Stimulated activated CD4-positive, alpha-beta T cell treated with anti-CD3 and anti-CD28 coated beads, TNF-alpha, amount 100 ng/mL, for 24 hours (primary cell): ENCODE data around the gene UGT1A8.

Source experiments
- DNase-seq, 3 experiments: peaks; one replicate each; pipeline ENCODE4 v3.0.0-alpha.2; 2020; ENCODE audit warnings: low read depth in 3 of 3

The UGT1A8 gene

DNA sequence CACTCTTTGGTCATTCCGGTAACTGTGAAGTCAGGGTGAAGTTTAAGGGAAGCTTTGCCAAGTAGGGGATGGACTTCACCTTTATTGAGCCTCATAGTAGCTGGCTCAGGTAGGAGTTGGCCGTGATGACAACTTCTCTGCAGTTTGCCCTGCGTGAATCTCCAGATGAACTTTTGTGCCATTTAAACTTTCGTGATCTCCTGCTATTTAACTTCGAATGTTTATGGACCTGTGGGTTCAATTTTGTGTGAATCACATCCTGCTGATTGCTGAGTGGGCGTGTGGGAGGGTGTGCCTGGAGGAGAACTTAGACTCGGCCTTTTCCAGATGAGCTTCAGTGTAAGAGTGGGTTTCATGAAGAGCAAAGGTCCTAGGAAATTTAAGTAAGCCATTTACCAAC, 146.8 kb downstream of the UGT1A8 start:
- DNase-seq: no peak

DNA sequence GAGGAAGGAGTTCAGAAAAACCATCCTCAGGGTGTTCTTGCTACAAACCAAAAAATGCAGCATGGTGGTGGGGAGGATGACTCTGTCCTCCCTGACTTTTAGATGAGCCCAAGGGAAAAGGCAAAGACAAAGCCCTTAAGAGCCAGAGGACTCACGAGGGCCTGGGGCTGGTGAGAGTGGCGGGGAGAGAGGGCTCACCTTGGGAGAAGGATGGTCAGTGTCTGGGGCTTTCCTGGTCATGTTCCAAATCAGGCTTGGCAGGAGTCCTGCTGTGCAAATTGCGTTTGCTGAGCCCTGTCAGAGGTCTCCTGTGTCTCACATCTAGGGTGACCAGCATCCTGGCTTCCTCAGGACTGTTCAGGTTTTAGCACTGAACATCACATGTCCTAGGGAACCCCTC, 147.3 kb downstream of the UGT1A8 start:
- no peak for DNase-seq

DNA sequence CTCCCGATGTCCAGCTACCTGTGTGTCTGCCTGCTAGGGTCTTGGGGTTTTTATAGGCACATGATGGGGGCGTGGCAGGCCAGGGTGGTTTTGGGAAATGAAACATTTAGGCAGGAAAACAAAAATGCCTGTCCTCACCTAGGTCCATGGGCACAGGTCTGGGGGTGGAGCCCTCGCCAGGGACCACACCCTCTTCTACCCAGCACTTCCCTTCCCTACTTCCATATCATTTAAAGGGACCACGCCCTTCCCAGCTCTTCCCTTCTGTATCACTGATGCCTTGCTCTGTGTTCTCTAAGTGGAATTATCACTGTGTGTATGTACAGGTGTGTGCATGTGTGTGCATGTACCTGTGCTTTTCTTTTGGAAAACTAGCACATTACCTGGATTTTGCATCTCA, 149.0 kb downstream of the UGT1A8 start:
- no peak for DNase-seq

DNA sequence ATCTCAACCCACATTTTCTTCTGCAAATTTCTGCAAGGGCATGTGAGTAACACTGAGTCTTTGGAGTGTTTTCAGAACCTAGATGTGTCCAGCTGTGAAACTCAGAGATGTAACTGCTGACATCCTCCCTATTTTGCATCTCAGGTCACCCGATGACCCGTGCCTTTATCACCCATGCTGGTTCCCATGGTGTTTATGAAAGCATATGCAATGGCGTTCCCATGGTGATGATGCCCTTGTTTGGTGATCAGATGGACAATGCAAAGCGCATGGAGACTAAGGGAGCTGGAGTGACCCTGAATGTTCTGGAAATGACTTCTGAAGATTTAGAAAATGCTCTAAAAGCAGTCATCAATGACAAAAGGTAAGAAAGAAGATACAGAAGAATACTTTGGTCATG, 150.6 kb downstream of the UGT1A8 start:
- no peak for DNase-seq

DNA sequence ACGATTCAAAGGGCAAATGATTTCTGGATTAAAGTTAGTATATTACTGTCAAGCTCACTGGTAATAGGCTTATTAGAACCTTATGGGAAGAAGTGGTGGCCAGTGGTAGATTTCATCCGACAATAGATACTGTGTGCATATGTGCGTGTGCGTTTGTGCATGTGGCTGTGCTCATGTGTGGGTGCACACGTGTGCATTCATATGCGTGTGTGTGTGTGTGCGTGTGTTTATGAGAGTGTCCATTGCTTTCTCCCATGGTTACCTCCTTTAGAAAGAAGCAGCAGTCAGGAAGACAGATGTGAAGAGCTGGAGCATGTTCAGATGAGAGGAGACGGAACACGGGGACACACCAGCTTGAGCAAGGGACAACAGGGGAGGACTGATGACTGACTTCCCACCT, 151.8 kb downstream of the UGT1A8 start:
- DNase-seq: no peak

DNA sequence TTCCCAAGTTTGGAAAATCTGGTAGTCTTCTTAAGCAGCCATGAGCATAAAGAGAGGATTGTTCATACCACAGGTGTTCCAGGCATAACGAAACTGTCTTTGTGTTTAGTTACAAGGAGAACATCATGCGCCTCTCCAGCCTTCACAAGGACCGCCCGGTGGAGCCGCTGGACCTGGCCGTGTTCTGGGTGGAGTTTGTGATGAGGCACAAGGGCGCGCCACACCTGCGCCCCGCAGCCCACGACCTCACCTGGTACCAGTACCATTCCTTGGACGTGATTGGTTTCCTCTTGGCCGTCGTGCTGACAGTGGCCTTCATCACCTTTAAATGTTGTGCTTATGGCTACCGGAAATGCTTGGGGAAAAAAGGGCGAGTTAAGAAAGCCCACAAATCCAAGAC, 154.7 kb downstream of the UGT1A8 start:
- DNase-seq: no peak

DNA sequence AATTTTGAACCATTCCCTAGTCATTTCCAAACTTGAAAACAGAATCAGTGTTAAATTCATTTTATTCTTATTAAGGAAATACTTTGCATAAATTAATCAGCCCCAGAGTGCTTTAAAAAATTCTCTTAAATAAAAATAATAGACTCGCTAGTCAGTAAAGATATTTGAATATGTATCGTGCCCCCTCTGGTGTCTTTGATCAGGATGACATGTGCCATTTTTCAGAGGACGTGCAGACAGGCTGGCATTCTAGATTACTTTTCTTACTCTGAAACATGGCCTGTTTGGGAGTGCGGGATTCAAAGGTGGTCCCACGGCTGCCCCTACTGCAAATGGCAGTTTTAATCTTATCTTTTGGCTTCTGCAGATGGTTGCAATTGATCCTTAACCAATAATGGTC, 155.2 kb downstream of the UGT1A8 start:
- no peak for DNase-seq

DNA sequence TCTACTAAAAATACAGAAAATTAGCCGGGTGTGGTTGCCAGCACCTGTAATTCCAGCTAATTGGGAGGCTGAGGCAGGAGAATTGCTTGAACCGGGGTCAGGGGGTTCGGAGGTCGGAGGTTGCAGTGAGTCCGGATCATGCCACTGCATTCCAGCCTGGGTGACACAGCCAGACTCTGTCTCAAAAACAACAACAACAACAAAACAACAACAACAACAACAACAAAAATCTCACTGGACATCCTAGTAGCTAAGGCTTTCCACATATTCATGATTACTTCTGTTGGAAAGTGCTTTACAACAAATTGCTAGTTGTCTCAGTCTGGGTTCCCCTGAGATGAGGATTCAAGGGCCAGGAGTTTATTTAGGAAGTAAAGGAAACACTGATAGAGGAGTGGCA, 156.4 kb downstream of the UGT1A8 start:
- no peak for DNase-seq

DNA sequence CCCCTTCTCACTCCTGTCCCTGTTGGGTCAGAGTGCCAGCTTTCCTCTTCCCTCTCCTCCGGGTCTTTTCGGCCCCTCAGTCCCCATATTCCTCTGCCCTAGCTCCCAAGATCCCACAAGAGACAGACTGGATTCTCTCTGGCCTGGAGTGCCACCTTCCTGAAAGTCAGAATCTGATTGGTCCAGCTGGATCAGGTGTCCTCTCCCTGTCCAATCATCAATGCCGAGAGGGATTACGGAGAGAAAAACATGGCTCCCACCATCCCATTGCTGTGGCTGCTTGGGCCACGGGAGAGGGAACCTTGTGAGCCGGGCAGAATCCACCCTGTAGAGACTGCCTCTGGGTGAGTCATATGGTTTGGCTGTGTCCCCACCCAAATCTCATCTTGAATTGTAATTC, 158.0 kb downstream of the UGT1A8 start:
- DNase-seq: no peak

DNA sequence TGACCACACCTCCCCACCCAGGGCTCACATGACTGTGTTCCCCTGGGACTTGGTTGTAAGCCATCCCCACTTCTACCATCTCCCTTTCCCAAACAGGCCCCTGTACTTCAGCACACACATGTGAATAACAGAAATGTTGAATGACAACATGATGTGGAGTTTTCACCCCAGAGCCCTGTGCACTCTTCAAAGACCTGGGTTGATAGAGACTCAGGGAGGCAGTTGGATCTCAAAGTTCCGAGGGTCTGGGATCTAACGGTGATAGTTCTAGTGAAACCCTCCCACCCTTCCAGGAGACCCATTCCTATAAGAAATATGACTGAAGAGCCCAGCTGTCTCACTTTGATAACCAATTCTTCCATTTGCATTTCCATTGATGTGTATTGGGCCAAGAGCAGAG, 160.6 kb downstream of the UGT1A8 start, which contains the start of gene MROH2A:
Gene MROH2A, plus strand, starts transcription at position 301 of the 400 bp plus-strand sequence. CDS start 1,029 bp downstream, outside the sequence.
- DNase-seq: no peak

DNA sequence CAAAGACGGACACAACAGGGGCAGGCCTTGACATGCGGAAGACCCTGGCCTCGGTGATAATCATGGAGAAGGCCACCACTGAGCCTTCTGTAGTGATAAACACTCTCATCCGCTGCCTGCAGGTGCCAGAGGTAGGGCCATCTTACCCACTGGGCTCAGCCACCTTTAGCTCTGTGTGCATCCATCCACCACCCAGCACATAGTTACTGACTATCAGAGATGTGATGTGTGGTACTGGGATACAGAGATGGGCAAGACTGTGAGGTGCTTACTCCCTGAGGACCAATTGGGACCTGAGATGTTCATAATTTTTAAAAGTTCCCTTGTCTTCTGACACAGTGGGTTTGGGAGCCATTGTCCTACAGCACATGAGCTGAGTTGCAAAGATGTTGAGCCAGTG, 162.3 kb downstream of the UGT1A8 start:
- DNase-seq: no peak

DNA sequence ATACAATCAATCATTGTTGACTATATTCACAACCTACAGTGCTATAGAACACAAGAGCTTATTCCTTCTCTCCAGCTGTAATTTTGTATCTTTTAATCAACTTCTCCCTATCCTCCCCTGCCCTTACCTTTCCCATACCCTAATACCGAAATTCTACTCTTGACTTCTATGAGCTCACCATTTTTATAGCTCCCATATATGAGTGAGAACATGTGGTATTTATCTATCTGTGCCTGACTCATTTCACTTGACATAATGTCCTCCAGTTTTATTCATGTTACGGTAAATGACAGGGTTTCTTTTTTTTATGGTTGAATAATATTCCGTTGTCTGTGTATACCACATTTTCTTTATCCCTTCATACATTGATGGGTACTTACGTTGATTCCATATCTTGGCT, 163.3 kb downstream of the UGT1A8 start:
- DNase-seq: no peak

DNA sequence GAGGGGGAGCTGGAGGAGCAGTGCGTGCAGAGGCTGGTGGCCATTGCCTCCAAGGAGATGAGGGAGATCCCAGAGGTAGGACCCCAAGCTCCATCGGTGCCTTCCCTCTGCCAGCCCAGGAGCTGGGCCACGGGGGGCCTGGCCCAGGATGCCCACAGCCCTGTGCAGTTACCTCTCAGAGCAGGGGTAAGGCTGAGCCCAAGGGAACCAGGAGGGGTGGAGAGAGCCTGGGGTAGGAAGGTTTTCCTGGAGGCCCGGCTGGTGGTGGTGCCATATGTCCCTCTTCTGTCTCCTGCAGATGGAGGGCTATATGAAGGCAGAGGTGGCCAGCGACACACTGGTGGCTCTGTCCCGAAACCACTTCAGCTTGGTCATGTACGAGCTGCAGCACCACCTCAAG, 172.1 kb downstream of the UGT1A8 start:
- no peak for DNase-seq

DNA sequence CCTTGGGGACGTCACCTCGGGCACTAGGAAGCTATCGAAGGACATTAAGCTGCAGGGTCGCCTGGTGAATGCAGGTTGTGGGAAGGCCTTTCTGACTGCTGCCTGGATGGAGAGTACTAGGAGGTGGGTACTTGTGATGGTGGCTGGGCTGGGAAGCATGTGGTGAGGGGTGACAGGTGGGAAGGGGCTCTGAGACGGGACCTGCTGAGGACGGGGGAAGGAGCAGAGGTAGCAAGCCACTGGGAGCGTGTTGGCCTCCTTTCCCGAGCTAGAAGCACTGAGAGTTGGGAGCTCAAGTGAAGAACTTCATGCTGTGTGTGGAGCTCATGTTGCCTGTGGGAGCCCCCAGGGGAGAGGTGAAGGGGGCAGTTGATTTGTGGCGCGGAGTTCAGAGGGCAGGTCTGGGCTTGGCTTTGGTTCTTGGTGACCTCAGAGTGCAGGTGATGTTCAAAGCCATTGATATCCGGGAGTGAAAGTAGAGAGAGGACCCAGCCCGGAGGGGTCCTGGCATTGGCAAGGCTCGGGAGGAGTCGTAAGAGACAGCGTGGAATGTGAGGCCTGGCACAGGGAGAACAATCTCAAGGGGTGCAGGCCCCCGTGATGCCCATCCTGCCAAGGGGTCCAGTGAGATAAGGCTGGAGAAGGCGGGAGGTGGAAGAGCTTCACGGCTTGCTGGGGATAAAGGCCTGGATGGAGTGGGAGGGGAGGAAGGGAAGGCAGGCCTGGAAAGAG, 173.9 kb downstream of the UGT1A8 start:
- no peak for DNase-seq

DNA sequence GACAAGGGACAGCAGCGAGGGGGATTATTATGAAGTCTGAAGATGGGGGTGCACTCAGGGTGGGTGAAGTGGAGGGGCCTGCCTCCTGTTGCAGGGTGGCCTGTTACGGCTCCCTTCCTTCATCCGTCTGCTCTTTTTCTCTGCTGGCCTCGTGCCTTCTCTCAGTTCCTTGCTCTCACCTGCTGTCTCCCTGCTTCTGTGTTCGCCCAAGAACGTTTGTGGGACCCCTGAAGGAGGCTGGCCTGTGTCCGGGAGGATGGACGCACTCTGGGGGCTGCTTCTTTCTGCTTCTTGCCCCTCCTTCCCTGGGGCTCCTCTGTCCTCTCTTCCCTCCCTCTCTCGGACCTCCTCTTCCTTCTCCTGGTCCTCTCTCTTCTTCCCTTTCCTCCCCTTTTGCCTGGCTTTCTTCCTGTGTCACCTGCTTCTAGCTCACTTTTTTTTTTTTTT, 174.5 kb downstream of the UGT1A8 start:
- no peak for DNase-seq

DNA sequence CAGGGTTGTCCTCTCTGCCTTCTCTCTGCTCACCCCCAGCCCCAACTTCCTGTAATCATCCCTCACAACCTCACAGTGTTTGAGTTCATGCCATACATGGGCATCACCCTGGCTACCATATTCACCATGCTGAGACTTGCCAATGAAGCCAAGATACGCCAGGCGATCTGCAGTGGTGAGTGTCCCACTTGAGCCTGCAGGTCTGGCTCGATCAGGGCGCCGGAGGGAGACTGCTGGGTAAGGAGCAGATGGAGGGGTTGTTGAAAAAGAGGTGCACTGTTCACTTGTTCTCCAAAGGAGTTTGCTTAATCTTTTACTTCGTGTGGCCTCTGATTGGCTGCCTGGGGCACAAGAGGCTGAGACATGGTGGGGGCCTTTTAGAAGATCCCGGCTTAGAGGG, 175.3 kb downstream of the UGT1A8 start:
- DNase-seq: no peak

DNA sequence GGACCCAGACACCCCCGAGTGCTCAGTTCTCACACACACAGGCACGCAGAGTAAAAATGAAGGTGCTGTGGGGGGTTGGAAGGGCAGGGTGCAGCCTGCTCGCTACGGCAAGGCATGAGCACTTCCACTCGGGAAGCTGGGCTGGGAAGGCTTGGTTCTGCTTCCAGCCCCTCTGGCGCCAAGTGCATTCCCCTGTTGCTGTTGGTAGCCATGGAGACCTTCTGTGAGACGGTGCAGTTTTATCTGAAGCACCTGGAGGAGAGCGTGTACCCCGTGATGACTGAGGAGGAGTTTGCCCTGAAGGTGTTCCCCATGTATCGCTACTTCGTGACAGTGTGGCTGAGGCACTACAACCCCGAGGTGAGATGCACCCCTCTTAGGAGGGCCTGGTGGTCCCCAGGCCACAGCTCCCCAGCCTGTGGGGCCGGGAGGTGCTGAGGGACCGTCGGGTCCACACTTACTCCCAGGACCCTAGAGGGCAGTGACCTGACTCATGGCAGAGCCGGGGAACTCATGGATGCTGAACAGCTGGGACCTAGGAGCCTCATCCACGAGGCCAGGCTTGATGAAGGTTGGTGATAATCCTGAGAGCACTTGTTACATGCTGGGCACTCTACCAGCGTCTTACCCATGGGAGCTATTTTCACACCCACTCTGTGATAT, 176.2 kb downstream of the UGT1A8 start:
- DNase-seq: no peak

DNA sequence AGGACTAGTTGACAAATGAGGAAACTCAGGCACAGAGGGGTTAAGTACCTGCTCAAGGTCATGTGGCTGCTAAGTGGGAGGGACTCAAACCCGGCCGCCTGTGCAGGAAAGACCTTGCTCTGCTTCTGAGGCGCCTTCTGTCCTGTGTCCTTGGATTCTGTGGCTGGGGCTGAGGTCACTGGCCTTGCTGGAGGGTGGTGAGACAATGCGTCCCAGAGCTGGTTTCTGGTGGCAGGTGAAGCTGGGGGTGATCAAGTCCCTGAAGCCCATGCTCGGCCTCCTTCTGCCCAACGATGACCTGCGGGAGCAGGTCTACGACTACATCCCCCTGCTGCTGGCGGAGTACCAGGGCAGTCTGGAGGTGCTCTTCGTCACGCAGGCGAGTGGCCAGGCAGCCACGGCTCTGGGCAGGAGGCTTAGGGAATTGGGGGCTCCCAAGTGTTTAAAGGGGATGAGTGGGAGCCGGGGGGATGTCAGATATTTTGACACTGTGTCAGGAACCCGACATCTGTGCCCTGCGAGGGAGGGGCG, 176.8 kb downstream of the UGT1A8 start:
- DNase-seq: no peak

DNA sequence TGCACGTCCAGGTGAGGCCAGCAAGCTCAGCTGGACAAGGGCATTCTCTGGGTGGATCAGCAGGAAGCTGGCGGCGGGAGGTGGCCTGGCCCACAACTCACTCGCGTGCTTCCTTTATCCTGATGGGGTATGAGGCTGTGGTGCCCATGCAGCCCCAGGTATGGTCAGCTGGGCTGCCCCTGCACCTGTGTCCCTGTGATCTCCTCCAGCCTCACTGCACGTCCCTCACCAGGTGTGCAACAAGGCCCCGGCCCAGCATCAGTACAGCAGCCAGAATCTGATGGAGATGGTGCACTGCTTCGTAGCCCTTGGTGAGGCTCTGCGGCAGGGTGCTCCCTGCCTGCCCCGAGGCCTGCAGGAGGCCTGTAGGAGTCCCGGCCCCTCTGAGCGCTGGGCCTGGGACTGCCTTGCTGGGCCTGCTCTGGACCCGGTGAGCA, 178.3 kb downstream of the UGT1A8 start:
- DNase-seq: no peak

DNA sequence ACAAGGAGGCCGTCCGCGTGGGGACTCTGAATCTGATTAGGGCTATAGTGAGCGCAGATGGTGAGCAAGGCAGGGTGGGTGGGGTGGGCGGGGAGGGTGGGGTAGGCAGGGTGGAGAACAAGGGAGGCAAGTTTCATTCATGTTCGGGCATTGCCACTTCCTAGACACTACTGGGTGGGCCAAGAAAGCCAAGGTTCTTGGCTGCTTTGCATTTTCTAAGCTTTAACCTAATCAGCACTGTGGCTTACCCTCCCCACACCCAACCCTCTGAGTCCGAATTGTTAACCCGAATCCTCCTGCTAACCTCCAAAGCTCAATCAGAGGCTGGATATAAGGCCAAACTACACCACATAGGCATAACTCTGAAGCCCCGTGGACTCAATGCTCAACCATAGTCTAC, 178.8 kb downstream of the UGT1A8 start:
- no peak for DNase-seq

DNA sequence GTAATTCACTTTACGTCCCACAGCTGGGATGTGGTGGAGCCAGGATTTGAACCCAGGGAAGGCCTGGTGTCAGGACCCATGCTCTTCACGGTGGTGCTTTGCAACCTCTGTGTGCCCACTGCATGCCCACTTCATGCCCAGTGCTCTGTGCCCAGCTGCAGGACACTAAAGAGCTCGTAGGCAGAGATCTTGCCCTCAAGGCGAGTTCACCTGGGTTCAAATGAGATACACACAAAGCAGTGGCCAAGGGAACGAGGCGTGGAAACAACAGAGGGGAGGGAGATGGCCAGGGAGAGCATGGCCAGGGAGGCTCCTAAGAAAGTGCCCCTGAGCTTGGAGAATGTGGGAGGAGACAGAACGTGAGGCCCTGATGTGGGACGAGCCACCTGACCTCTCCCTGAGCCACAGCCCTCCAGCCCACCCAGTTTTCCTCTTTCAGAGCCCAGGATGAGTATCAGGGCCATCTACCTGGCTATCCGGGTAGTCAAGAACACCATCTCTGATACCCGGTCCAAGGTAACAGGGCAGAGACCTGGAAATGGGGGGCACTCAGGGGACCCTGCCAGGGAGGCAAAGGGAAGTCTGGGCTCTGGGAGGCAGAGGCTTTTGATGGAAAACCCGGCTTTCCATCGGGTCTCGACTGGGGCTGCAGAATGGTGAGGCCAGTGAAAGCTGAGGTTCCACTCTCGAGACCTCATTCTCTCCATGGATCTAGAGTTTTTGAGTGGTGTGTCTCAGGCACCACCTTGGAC, 181.1 kb downstream of the UGT1A8 start:
- DNase-seq: no peak

DNA sequence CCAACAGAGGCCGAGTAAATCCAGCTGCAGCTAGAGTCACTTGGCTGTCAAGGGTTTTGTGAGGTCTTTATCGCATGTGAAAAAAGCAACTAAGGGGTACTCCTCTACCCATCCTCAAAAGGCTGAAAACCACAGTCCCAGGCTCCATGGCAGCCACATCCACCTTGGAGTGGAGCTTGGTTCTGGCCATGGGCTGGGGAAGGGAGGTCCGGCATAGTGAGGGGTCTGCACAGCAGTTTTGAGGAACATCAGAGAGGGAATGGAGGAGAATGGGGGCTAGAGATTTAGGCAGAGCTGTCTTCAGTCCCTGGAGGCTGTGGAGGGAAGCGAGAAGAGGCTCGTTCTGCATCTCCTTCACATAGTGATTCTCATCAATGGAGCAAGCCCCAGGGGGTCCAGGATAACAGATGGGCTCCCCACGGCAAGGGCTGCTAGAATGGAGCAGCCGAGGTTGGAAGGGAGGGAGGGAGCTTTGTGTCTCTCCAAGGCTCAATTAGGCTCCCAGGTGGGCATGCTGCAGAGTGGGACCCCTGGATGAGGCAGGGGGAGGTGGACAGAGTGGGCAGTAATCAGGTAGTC, 181.7 kb downstream of the UGT1A8 start:
- DNase-seq: no peak
